ENCODE measurements around the gene TEKT5.

GRCh38 chr16:10631886-10632285 is 62.8 kb downstream of the TEKT5 start:
- no peak for TF ChIP-seq CTCF (IDR thresholded peaks at IDR 0.05)
- TF ChIP-seq POLR2A (IDR thresholded peaks at IDR 0.05) = no peak

Measured in uterus (tissue), 2 donors.